HG03175 (cell line): ENCODE results near the gene CD3E.

Experiments
- ATAC-seq: cut with Tn5 transposase; IDR thresholded peaks from one replicate; pipeline ENCODE4 v1.9.1; 2021; ENCODE audit warnings: mild to moderate bottlenecking, moderate library complexity; ENCODE audit not compliant: unreplicated experiment

Gene CD3E

GRCh38 chr11:118304568-118305248 is at the start of gene CD3E:
Gene CD3E, plus strand, starts transcription at chr11:118304730. Its CDS starts 223 bp downstream, at chr11:118304953.
- ATAC-seq: no peak

- ATAC-seq: no peak
These were observed 46.1 kb upstream of the CD3E start for GRCh38 chr11:118258410-118258809.

GRCh38 chr11:118259138-118259537 is 45.4 kb upstream of the CD3E start:
- ATAC-seq: no peak

GRCh38 chr11:118260353-118260752 is 44.2 kb upstream of the CD3E start:
- ATAC-seq: no peak

- ATAC-seq: no peak
These were observed 41.4 kb upstream of the CD3E start for GRCh38 chr11:118263112-118263511.

GRCh38 chr11:118263695-118264568 is 40.6 kb upstream of the CD3E start, which contains the start of gene MPZL2:
Gene MPZL2, minus strand, starts transcription at chr11:118264297. Its CDS starts 144 bp downstream, at chr11:118264153.
- ATAC-seq: no peak

GRCh38 chr11:118264569-118265465 is 39.7 kb upstream of the CD3E start:
- no peak for ATAC-seq

- no peak for ATAC-seq
These were observed 38.6 kb upstream of the CD3E start for GRCh38 chr11:118265954-118266353.

- no peak for ATAC-seq
These were observed 37.0 kb upstream of the CD3E start for GRCh38 chr11:118267486-118267885.

GRCh38 chr11:118272001-118272400 is 32.5 kb upstream of the CD3E start:
- ATAC-seq: no peak

GRCh38 chr11:118274186-118274585 is 30.3 kb upstream of the CD3E start:
- ATAC-seq: no peak

- ATAC-seq: no peak
These were observed 29.4 kb upstream of the CD3E start for GRCh38 chr11:118275176-118275575.

- ATAC-seq: no peak
These were observed 28.1 kb upstream of the CD3E start for GRCh38 chr11:118276422-118276821.

- ATAC-seq: no peak
These were observed 27.2 kb upstream of the CD3E start for GRCh38 chr11:118277312-118277711.

GRCh38 chr11:118281284-118281683 is 23.2 kb upstream of the CD3E start:
- ATAC-seq: no peak

- no peak for ATAC-seq
These were observed 21.9 kb upstream of the CD3E start for GRCh38 chr11:118282606-118283005.

GRCh38 chr11:118283037-118283636 is 21.4 kb upstream of the CD3E start:
- no peak for ATAC-seq

- no peak for ATAC-seq
These were observed 20.7 kb upstream of the CD3E start for GRCh38 chr11:118283756-118284350.

GRCh38 chr11:118286545-118286944 is 18.0 kb upstream of the CD3E start:
- ATAC-seq: no peak

- no peak for ATAC-seq
These were observed 17.5 kb upstream of the CD3E start for GRCh38 chr11:118287006-118287405.
